HepG2 (cell line): ENCODE measurements around the gene IMP3. TPM values are rescaled to one million over a fixed set of nuclear protein-coding genes. Genes with fewer than 3 reads are reported as not detected.

ENCODE experiments used
- ATAC-seq: fragments of 200-7000 bp; cut with Tn5 transposase; 3 replicates; pipeline ENCODE4 v1.9.1; 2020; ENCODE audit warnings: mild to moderate bottlenecking, moderate library complexity
- BruUV-seq: library from RNA; stranded (reverse); fragments of 400-500 nt; replicated peaks from 2 replicates; lab custom pipeline; 2021; lab: Mats Ljungman, UMichigan
- CTCF ChIA-PET: fragments of 300-600 bp; formaldehyde crosslinking; extraction: SDS; loops from one replicate; lab custom pipeline; 2021; ENCODE audit warnings: low total read pairs, inconsistent platforms, low intra/inter-chr PET ratio; lab: Yijun Ruan, JAX
- POLR2A ChIA-PET: fragments of 350-600 bp; sonication (Branson Sonifier 250); formaldehyde crosslinking; loops from one replicate; lab custom pipeline; 2020; ENCODE audit warnings: antibody characterized with exemption, inconsistent platforms; lab: Yijun Ruan, JAX
- DNase-seq: peaks from one replicate; pipeline ENCODE4 v3.0.0-alpha.2; 2015; ENCODE audit warnings: low spot score
- FAIRE-seq: peaks from 3 replicates; lab custom pipeline; 2011; peaks lifted over from hg19 to GRCh38; lab: Jason Lieb, UNC
- H2AFZ ChIP-seq: one replicate; pipeline ENCODE4 v1.6.1; 2011; ENCODE audit warnings: low read length, inconsistent platforms
- H3K27ac ChIP-seq: fragments of 300-600 bp; 3 replicates; pipeline ENCODE4 v1.8.0; 2011; ENCODE audit warnings: mixed run types, mild to moderate bottlenecking, mixed read lengths, low read length, inconsistent platforms; ENCODE audit not compliant: insufficient read depth; ENCODE audit errors: extremely low read length
- H3K27me3 ChIP-seq, 2 experiments: fragments of 200-600 bp in 1 of 2; 2 replicates in 1 of 2; 3 replicates in 1 of 2; pipeline versions ENCODE4 v1.6.0 to v1.8.0; 2011; ENCODE audit warnings: low read length in 2 of 2, mild to moderate bottlenecking in 2 of 2, moderate library complexity in 2 of 2, inconsistent platforms in 1 of 2; ENCODE audit not compliant: insufficient read depth in 2 of 2, control insufficient read depth in 1 of 2
- H3K36me3 ChIP-seq, 2 experiments: fragments of 200-600 bp in 1 of 2; replicated peaks in 1 of 2; 2 replicates in 1 of 2; 3 replicates in 1 of 2; pipeline versions ENCODE4 v1.5.1 to v1.8.0; 2011; ENCODE audit warnings: low read length in 2 of 2, inconsistent platforms in 1 of 2; ENCODE audit not compliant: insufficient read depth in 2 of 2, control insufficient read depth in 1 of 2
- H3K4me1 ChIP-seq: 2 replicates; pipeline ENCODE4 v1.5.1; 2012; ENCODE audit warnings: low read length, inconsistent platforms; ENCODE audit not compliant: insufficient read depth
- H3K4me2 ChIP-seq: 2 replicates; pipeline ENCODE4 v1.6.0; 2011; ENCODE audit warnings: low read depth, low read length, inconsistent platforms
- H3K4me3 ChIP-seq, 3 experiments: fragments of 200-600 bp in 1 of 3; sonication (generic), shearing (Covaris generic) in 1 of 3; replicated peaks in 1 of 3; 2 replicates each; pipeline ENCODE4 v1.5.1; 2011 to 2016; ENCODE audit warnings: low read length in 3 of 3, inconsistent platforms in 2 of 3, low read depth in 2 of 3, mild to moderate bottlenecking in 2 of 3, control low read depth in 1 of 3, mixed read lengths in 1 of 3; ENCODE audit not compliant: insufficient read depth in 1 of 3
- H3K79me2 ChIP-seq: one replicate; pipeline ENCODE4 v1.6.1; 2011; ENCODE audit warnings: low read length, inconsistent platforms; ENCODE audit not compliant: insufficient read depth
- H3K9ac ChIP-seq: 2 replicates; pipeline ENCODE4 v1.6.0; 2011; ENCODE audit warnings: mild to moderate bottlenecking, low read depth, low read length, inconsistent platforms; ENCODE audit not compliant: insufficient read depth
- H3K9me3 ChIP-seq: 2 replicates; pipeline ENCODE4 v1.5.1; 2012; ENCODE audit warnings: mild to moderate bottlenecking, low read length
- H4K20me1 ChIP-seq: 2 replicates; pipeline ENCODE4 v1.6.0; 2011; ENCODE audit warnings: inconsistent platforms, mild to moderate bottlenecking, low read length, moderate library complexity; ENCODE audit not compliant: insufficient read depth
- RBFOX2 ChIP-seq: fragments of 200-400 bp; formaldehyde crosslinking; IDR thresholded peaks from 2 replicates; pipeline ENCODE4 v1.6.1; 2017; ENCODE audit warnings: low read depth, mild to moderate bottlenecking, low read length
- ZNF629 ChIP-seq: sonication (generic); formaldehyde crosslinking; conservative IDR thresholded peaks from 2 replicates; pipeline ENCODE4 v1.5.0; 2020; ENCODE audit warnings: missing genetic modification reagents
- ZNF841 ChIP-seq: sonication (generic); formaldehyde crosslinking; IDR thresholded peaks from 2 replicates; pipeline ENCODE4 v1.8.1; 2023; ENCODE audit warnings: missing genetic modification reagents, borderline replicate concordance
- WGBS: methylation state at CpG from one replicate; pipeline ENCODE4 v1.1.6; 2017; ENCODE audit warnings: low lambda C conversion rate; 5-methylcytosine and 5-hydroxymethylcytosine counted together
- in situ Hi-C: cut with HindIII; loops from 2 replicates; pipeline ENCODE4 v1.10.0; 2017; ENCODE audit warnings: low pct_unique_long_range_greater_than_20kb; ENCODE audit not compliant: extremely low pct_ligation_motif_present
- intact Hi-C: fragments of 100-400 bp; cut with micrococcal nuclease; formaldehyde crosslinking; loops from one replicate; pipeline ENCODE4 v1.10.0; 2022; ENCODE audit not compliant: unreplicated experiment
- polyA plus RNA-seq, 8 experiments: library from polyadenylated mRNA; depleted of rRNA in 3 of 8; stranded (reverse) in 7 of 8; unstranded in 1 of 8; fragments of >200 nt; fragmentation: Illumina TruSeq in 4 of 8; extraction: Trizol in 4 of 8; gene quantifications; 2 replicates each; pipeline versions ENCODE4 v1.2.1 to v1.2.3, GENCODE V29; 2011 to 2016; ENCODE audit warnings: low read depth in 4 of 8, missing spikeins in 1 of 8, mixed read lengths in 1 of 8; ENCODE audit not compliant: insufficient read depth in 1 of 8
- total RNA-seq, 5 experiments: library from RNA; depleted of rRNA; stranded (reverse); fragments of >200 nt; fragmentation: Illumina TruSeq; extraction: Trizol; gene quantifications; 2 replicates each; pipeline ENCODE4 v1.2.3, GENCODE V29; 2016; ENCODE audit warnings: low read depth in 1 of 5
- TF ChIP-seq, protein P1 (sequence below): sonication (generic); formaldehyde crosslinking; IDR thresholded peaks from 2 replicates; pipeline ENCODE4 v1.5.1; 2020; ENCODE audit warnings: mild to moderate bottlenecking, missing genetic modification reagents, moderate library complexity

Gene IMP3
- total and polyA plus RNA-seq, 2 of the 13 experiments (the other 11 are each of a cell fraction or from before 2014, with no cell fraction given), result 38.3 to 143 TPM

DNA sequence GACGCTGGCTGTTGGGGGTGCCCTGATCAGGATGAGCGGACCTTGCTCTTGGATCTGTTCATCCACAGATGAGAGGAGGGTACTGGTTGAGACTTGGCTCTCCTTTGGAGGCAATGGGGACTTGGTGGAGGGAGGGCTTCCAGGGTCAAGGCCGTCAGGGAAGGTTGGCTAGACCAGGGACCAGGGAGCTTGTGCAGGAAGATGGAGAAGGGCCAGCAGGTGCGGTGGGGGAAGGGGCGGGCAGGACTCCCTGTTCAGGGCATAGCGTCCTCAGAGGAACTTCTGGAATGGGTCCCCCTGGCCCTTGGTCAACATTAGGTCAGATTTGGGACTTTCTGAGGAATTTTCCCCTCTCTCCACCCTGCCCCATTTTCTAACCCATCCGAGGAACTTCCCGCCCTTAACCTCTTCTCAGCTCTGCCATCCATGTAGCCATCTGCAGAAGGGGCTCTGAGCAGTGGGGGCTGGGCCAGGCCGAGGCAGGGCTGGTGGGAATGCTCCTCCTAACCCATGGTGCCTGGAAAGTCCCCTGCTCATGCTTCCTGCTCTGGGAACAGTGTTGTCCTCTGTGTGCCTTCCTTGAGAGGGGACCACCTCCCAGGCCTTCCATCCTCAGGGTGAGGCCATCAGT lies 19.2 kb upstream of the IMP3 start:
- no peak for TF ChIP-seq ZNF841 (CRISPR knock-in tag)
- TF ChIP-seq, all 625 proteins: peak for 0
- ChIA-PET CTCF (no interaction called here), POLR2A (interaction anchor here (1.0 to 3.2 kb wide), 4 partner anchors 7 to 208 kb away, joined by 7 to 20 read pairs (median 16); partner anchors contain the start of genes IMP3, SIN3A and SNX33)
- H4K20me1 ChIP-seq, result peaks cover 19% of the 10 kb centered on the region; the same call in 1 of the 2 replicates
- peaks cover 49% of the 10 kb centered on the region for H3K4me1 ChIP-seq
- no peak overlapping the region for H3K27ac ChIP-seq
- H3K9ac ChIP-seq, result no peak overlapping the region
- H2AFZ ChIP-seq, result no peak overlapping the region
- WGBS, result 96% methylated on average over 9 of the region's 9 CpGs
- intact Hi-C loops, result no loop called here
- H3K4me2 ChIP-seq, result no peak overlapping the region
- no peaks in the 10 kb centered on the region for H3K9me3 ChIP-seq
- FAIRE-seq (no peak), ATAC-seq (no peak), DNase-seq (no peak)
- in situ Hi-C loops, result no loop called here
- peaks cover 20% of the 10 kb centered on the region for H3K79me2 ChIP-seq
- no TSS peak for BruUV-seq
- no peak overlapping the region for H3K4me3 ChIP-seq
- H3K27me3 ChIP-seq, result no peaks in the 10 kb centered on the region
- peaks cover 11 to 30% of the 10 kb centered on the region in 2 experiments; a peak in 4 of 5 replicates for H3K36me3 ChIP-seq

DNA sequence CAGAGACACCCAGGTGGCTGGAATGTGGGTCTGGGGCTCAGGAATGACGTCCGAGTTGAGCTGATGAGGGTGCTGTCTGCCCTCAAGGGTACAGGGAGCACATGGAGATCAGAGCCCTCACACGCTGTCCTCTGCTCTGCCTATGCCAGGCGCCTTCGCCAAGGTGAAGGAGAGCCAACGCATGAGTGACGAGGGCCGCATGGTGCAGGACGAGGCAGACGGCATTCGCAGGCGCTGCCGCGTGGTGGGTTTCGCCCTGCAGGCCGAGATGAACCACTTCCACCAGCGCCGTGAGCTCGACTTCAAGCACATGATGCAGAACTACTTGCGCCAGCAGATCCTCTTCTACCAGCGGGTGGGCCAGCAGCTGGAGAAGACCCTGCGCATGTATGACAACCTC lies 16.8 kb upstream of the IMP3 start:
- TF ChIP-seq RBFOX2 (0 out of 2 replicates have a peak, but pooled peaks have one; percentile 25), ZNF629 (CRISPR knock-in tag) (no peak)
- TF ChIP-seq, protein P1, sequence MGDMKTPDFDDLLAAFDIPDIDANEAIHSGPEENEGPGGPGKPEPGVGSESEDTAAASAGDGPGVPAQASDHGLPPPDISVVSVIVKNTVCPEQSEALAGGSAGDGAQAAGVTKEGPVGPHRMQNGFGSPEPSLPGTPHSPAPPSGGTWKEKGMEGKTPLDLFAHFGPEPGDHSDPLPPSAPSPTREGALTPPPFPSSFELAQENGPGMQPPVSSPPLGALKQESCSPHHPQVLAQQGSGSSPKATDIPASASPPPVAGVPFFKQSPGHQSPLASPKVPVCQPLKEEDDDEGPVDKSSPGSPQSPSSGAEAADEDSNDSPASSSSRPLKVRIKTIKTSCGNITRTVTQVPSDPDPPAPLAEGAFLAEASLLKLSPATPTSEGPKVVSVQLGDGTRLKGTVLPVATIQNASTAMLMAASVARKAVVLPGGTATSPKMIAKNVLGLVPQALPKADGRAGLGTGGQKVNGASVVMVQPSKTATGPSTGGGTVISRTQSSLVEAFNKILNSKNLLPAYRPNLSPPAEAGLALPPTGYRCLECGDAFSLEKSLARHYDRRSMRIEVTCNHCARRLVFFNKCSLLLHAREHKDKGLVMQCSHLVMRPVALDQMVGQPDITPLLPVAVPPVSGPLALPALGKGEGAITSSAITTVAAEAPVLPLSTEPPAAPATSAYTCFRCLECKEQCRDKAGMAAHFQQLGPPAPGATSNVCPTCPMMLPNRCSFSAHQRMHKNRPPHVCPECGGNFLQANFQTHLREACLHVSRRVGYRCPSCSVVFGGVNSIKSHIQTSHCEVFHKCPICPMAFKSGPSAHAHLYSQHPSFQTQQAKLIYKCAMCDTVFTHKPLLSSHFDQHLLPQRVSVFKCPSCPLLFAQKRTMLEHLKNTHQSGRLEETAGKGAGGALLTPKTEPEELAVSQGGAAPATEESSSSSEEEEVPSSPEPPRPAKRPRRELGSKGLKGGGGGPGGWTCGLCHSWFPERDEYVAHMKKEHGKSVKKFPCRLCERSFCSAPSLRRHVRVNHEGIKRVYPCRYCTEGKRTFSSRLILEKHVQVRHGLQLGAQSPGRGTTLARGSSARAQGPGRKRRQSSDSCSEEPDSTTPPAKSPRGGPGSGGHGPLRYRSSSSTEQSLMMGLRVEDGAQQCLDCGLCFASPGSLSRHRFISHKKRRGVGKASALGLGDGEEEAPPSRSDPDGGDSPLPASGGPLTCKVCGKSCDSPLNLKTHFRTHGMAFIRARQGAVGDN (CRISPR knock-in tag), result 0 out of 2 replicates have a peak, but pooled peaks have one; percentile 18
- CTCF ChIA-PET, result no interaction called here
- Histone ChIP-seq H3K4me2 (no peak overlapping the region), H3K79me2 (peaks cover 41% of the 10 kb centered on the region), H4K20me1 (peaks cover 25% of the 10 kb centered on the region), H3K4me3 (no peak overlapping the region), H3K36me3 (peaks cover 13 to 30% of the 10 kb centered on the region in 2 experiments; a peak in 4 of 5 replicates), H3K4me1 (peaks cover 58% of the 10 kb centered on the region), H3K27me3 (no peaks in the 10 kb centered on the region), H3K9ac (no peak overlapping the region), H3K27ac (no peak overlapping the region), H3K9me3 (no peaks in the 10 kb centered on the region), H2AFZ (no peak overlapping the region)
- in situ Hi-C loops (no loop called here), intact Hi-C loops (no loop called here)
- DNase-seq, result no peak
- ATAC-seq, result no peak
- no TSS peak for BruUV-seq
- FAIRE-seq, result no peak
- POLR2A ChIA-PET, result no interaction called here
- 90% methylated on average over 22 of the region's 22 CpGs for WGBS
